Choroid plexus epithelial cell (primary cell): ENCODE results near the gene TNNI3K.

ENCODE experiments used
- DNase-seq: peaks from one replicate; pipeline ENCODE4 v3.0.0-alpha.2; 2010; ENCODE audit warnings: low read depth
- H3K4me3 ChIP-seq: 2 replicates; pipeline ENCODE4 v1.5.1; 2011; ENCODE audit warnings: low read depth, mild to moderate bottlenecking, control low read depth, low read length, moderate library complexity
- TF ChIP-seq, protein P1 (sequence below): conservative IDR thresholded peaks from 2 replicates; pipeline ENCODE4 v1.5.1; 2011; ENCODE audit warnings: low read depth, mild to moderate bottlenecking, control low read depth, inconsistent platforms, low read length, moderate library complexity

TNNI3K gene

DNA sequence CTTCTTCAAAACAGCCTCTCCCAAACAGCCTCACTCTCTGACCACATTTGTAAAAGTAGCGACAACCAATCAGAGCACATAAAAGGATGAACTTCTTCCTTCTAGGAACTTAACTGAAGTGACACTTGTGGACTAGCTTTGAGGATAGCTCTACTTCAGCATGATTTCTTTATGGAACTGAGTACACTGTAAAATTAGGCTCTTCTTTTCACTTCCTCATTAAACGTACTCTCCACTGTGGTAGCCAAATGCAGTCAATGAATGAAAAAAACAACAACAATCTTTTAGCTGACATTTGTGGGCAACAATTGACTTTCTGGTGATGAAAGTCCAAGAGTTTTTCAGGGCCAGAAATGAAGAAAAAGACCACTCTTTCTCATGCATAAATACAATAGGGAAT is 267.7 kb downstream of the TNNI3K start:
- TF ChIP-seq, protein P1, sequence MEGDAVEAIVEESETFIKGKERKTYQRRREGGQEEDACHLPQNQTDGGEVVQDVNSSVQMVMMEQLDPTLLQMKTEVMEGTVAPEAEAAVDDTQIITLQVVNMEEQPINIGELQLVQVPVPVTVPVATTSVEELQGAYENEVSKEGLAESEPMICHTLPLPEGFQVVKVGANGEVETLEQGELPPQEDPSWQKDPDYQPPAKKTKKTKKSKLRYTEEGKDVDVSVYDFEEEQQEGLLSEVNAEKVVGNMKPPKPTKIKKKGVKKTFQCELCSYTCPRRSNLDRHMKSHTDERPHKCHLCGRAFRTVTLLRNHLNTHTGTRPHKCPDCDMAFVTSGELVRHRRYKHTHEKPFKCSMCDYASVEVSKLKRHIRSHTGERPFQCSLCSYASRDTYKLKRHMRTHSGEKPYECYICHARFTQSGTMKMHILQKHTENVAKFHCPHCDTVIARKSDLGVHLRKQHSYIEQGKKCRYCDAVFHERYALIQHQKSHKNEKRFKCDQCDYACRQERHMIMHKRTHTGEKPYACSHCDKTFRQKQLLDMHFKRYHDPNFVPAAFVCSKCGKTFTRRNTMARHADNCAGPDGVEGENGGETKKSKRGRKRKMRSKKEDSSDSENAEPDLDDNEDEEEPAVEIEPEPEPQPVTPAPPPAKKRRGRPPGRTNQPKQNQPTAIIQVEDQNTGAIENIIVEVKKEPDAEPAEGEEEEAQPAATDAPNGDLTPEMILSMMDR: no peak
- DNase-seq: no peak

GRCh38 chr1:74504125-74504932 is 269.1 kb downstream of the TNNI3K start:
- peak; percentile 43 for DNase-seq
- H3K4me3 ChIP-seq: no peak overlapping the region
- TF ChIP-seq, protein P1: peak; percentile 71

More for the DNA sequence above, 267.7 kb downstream of the TNNI3K start:
- no peak overlapping the region for H3K4me3 ChIP-seq

GRCh38 chr1:74504933-74505512 is 269.8 kb downstream of the TNNI3K start:
- TF ChIP-seq, protein P1: no peak
- no peak for DNase-seq
- H3K4me3 ChIP-seq: no peak overlapping the region

- H3K4me3 ChIP-seq: no peak overlapping the region
- no peak for DNase-seq
- TF ChIP-seq, protein P1: no peak
These were observed 270.9 kb downstream of the TNNI3K start for GRCh38 chr1:74505928-74506710.

GRCh38 chr1:74508449-74508848 is 273.3 kb downstream of the TNNI3K start:
- no peak for DNase-seq
- TF ChIP-seq, protein P1: no peak
- H3K4me3 ChIP-seq: no peak overlapping the region

GRCh38 chr1:74512170-74512915 is 277.2 kb downstream of the TNNI3K start, which contains the start of gene LRRC53:
Gene LRRC53, minus strand, starts transcription at chr1:74512611. Its CDS starts 29,262 bp downstream, at chr1:74483349.
- H3K4me3 ChIP-seq: no peak within 1 kb of the TSS
- DNase-seq: no peak
- TF ChIP-seq, protein P1: no peak
